ENCODE measurements around the gene NOTCH4.
"Not testable (repeated sequence)": the region's sequence is repeated elsewhere in the genome, so short reads cannot be mapped to it uniquely, and the experiment has no call there.

Gene NOTCH4

DNA sequence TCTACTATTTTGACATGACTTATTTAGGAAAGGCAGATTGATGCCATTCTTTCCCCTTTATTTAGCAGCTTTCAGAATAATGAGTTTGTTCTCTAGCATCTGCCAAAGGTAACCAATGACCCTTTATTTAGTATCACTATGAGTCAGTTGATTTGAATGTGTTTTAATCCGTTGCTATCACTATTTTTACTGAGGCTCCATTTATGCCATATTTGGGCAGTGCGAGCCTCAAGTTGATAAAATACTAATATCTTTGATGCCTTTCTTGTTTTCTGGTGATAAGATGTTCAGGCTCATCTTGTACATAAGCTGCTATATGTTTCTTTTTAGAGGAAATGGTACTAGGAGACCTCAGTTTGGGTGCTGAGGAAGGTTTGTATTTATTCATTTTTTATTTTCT is 15.6 kb upstream of the NOTCH4 start:
- H3K4me3 Mint-ChIP-seq: no peak overlapping the region
- no peaks in the 10 kb centered on the region for H3K9me3 Mint-ChIP-seq
- no peak overlapping the region for H3K27ac Mint-ChIP-seq
- peaks cover 15% of the 10 kb centered on the region for H3K4me1 Mint-ChIP-seq (ENCODE audit: low read depth)
- H3K27me3 Mint-ChIP-seq (ENCODE audit: low read depth): peaks cover 23% of the 10 kb centered on the region
- H3K36me3 Mint-ChIP-seq (ENCODE audit: low read depth): no peaks in the 10 kb centered on the region

- Mint-ChIP-seq H3K4me1 (ENCODE audit: low read depth) (no peaks in the 10 kb centered on the region), H3K36me3 (ENCODE audit: low read depth) (no peaks in the 10 kb centered on the region), H3K4me3 (no peak overlapping the region), H3K27ac (no peak overlapping the region), H3K27me3 (ENCODE audit: low read depth) (peaks cover 12% of the 10 kb centered on the region), H3K9me3 (no peaks in the 10 kb centered on the region)
Observed at GRCh38 chr6:32234934-32235333, 11.1 kb upstream of the NOTCH4 start.

- H3K27me3 Mint-ChIP-seq (ENCODE audit: low read depth): no peaks in the 10 kb centered on the region
- H3K4me1 Mint-ChIP-seq (ENCODE audit: low read depth): no peaks in the 10 kb centered on the region
- H3K9me3 Mint-ChIP-seq: no peaks in the 10 kb centered on the region
- no peaks in the 10 kb centered on the region for H3K36me3 Mint-ChIP-seq (ENCODE audit: low read depth)
- H3K4me3 Mint-ChIP-seq: no peak overlapping the region
- no peak overlapping the region for H3K27ac Mint-ChIP-seq
Observed at GRCh38 chr6:32226434-32226833, 2.6 kb upstream of the NOTCH4 start.

- Mint-ChIP-seq H3K4me1 (ENCODE audit: low read depth) (no peaks in the 10 kb centered on the region), H3K9me3 (no peaks in the 10 kb centered on the region), H3K27ac (no peak overlapping the region)
Observed at GRCh38 chr6:32224696-32225095, 829 bp upstream of the NOTCH4 start.

DNA sequence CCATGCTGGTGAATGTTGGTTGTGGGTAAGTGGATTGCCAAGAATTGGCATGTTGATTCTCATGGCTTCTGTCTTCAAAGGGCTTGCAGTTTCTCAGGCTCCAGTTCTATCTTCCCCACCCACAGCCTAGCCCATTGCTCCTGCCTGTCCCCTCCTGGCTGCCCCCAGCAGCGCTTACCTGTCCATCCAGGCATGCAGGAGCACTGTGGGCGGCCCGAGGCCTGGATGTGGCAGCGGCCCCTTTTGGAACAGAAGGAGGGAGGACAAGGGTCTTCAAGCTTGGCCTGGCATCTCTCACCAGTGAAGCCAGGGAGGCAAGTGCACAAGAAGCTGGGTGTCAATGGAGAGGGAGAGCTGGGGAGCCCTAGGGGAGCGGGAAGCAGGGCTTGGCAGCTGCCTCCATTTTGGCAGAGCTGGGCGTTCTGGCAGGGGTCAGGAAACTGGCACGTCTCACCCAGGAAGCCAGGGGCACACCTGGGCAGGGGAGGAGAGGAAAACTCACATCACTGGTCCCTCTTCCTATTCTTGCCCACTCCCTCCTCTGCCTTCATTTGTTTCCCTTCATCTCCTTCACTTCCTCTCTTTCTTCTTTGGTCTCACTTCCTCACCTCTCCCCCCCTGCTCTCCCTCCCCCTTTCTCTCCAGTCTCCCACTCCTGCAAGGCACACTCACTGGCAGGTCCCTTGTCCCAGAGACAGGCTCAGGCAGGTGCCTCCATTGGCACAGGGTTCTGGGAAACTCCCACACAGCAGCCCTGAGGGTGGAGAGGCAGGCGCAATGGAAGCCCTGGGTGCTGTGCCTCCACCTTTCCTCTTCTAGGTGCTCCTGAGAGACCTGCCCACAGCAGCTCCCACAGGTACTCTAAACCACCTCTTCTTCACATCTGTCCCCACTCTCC is 1.3 kb downstream of the NOTCH4 start:
- no peaks in the 10 kb centered on the region for H3K9me3 Mint-ChIP-seq
- no peak overlapping the region for H3K27ac Mint-ChIP-seq

More at GRCh38 chr6:32224696-32225095, 829 bp upstream of the NOTCH4 start:
- H3K4me3 Mint-ChIP-seq: no peak overlapping the region
- no peaks in the 10 kb centered on the region for H3K36me3 Mint-ChIP-seq (ENCODE audit: low read depth)
- peaks cover 1% of the 10 kb centered on the region for H3K27me3 Mint-ChIP-seq (ENCODE audit: low read depth)

DNA sequence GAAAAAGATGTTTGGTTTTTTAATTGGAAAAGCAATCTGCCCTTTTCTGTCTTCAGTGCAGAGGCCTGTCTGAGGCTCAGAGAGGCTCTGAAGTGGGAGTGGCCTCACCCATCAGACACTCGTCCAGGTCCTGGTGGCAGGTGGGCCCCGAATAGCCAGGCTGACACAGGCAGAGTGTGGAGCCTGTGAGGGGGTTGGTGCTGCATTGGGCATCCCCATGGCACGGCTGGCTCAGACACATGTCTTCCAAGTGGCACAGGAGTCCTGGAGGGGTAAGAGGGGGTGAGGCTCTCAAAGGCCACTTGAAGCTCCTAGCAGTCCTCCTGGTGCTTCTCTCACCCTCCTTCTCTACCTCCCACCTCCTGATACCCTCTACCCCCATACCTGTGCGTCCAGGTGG is 3.8 kb downstream of the NOTCH4 start:
- no peaks in the 10 kb centered on the region for H3K9me3 Mint-ChIP-seq
- H3K36me3 Mint-ChIP-seq (ENCODE audit: low read depth): no peaks in the 10 kb centered on the region
- H3K27me3 Mint-ChIP-seq (ENCODE audit: low read depth): peaks cover 11% of the 10 kb centered on the region
- H3K27ac Mint-ChIP-seq: no peak overlapping the region
- H3K4me3 Mint-ChIP-seq: no peak overlapping the region
- H3K4me1 Mint-ChIP-seq (ENCODE audit: low read depth): peaks cover 2% of the 10 kb centered on the region

More for the DNA sequence above, 1.3 kb downstream of the NOTCH4 start:
- H3K4me3 Mint-ChIP-seq: no peak overlapping the region
- H3K27me3 Mint-ChIP-seq (ENCODE audit: low read depth): peaks cover 8% of the 10 kb centered on the region
- H3K4me1 Mint-ChIP-seq (ENCODE audit: low read depth): no peaks in the 10 kb centered on the region
- H3K36me3 Mint-ChIP-seq (ENCODE audit: low read depth): no peaks in the 10 kb centered on the region

DNA sequence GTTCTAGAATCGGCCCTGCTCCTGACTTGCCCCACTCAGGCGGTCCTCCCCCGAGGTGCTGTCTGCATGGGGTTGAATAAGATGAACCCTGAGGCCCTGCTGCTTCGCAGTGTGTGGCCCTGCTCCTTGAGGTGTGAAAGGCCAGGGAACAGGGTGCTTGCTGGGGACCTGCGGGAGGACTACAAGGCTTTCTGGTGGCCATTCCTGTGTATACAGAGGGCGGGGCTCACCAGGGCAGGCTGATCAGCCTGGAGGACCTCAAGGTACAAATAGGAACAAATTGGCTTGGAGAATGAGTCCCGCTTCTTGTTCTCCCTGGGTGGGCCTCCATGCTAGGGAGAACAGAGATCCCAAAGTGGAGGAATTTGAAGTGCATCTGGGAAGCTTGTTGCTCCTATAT is 5.7 kb downstream of the NOTCH4 start:
- Mint-ChIP-seq H3K4me1 (ENCODE audit: low read depth) (peaks cover 2% of the 10 kb centered on the region), H3K4me3 (no peak overlapping the region), H3K9me3 (no peaks in the 10 kb centered on the region), H3K36me3 (ENCODE audit: low read depth) (no peaks in the 10 kb centered on the region), H3K27ac (no peak overlapping the region), H3K27me3 (ENCODE audit: low read depth) (peaks cover 11% of the 10 kb centered on the region)

- Mint-ChIP-seq H3K9me3 (no peaks in the 10 kb centered on the region), H3K4me1 (ENCODE audit: low read depth) (peaks cover 2% of the 10 kb centered on the region), H3K4me3 (no peak overlapping the region), H3K27me3 (ENCODE audit: low read depth) (peaks cover 11% of the 10 kb centered on the region), H3K27ac (no peak overlapping the region), H3K36me3 (ENCODE audit: low read depth) (no peaks in the 10 kb centered on the region)
Observed at GRCh38 chr6:32216998-32217397, 6.9 kb downstream of the NOTCH4 start.

DNA sequence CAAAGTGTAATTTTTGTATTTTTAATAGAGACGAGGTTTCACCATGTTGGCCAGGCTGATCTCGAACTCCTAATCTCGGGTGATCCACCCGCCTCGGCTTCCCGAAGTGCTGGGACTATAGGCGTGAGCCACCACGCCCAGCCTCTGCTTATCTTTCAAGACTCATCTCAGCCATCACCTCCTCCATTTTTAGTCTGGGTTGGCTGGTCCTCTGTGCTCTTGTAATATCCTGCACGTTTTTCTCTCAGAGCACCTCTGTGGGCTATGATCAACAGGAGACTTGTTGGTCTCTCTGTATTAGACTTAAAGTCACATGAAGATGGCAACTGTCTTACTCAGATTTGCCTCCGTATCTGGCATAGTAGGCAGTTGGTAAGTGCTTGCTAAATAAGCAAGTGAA is 7.6 kb downstream of the NOTCH4 start:
- Mint-ChIP-seq H3K9me3 (no peaks in the 10 kb centered on the region), H3K36me3 (ENCODE audit: low read depth) (no peaks in the 10 kb centered on the region), H3K4me1 (ENCODE audit: low read depth) (peaks cover 2% of the 10 kb centered on the region), H3K4me3 (no peak overlapping the region), H3K27me3 (ENCODE audit: low read depth) (peaks cover 11% of the 10 kb centered on the region), H3K27ac (no peak overlapping the region)

DNA sequence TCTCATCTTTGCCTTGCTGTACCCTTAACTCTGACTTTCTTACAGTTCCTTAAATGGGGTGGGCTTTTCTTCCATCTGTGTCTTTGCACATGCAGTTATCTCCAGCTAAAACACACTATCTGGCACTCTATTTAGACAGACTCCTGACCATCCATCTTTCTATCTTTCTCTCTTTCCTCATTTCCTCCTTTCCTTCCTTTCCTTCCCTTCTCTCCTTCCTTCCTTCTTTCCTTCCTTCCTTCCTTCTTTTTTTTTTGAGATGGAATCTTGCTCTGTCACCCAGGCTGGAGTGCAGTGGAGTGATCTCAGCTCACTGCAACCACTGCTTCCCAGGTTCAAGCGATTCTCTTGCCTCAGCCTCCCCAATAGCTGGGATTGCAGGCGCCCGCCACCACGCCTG is 8.2 kb downstream of the NOTCH4 start:
- Mint-ChIP-seq H3K4me1 (ENCODE audit: low read depth) (peaks cover 2% of the 10 kb centered on the region), H3K36me3 (ENCODE audit: low read depth) (no peaks in the 10 kb centered on the region), H3K9me3 (no peaks in the 10 kb centered on the region), H3K4me3 (no peak overlapping the region), H3K27me3 (ENCODE audit: low read depth) (peaks cover 11% of the 10 kb centered on the region), H3K27ac (no peak overlapping the region)

DNA sequence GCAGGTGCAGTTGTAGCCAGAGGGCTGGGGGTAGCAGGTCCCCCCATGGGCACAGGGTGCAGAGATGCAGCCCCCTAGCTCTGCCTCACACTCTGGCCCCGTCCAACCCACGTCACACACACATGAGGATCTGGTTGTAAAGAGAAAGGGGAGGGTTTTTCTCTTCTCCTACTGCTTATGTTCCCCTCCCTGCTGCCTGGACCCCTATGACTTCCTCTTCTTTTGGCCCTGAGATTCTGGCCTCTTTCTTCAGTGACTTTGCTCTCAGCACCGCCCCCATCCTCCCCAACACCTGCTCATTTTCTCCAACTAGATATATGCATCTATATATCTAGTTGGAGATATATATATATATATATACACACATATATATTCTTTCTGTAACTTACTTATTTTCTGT is 9.7 kb downstream of the NOTCH4 start:
- no peak overlapping the region for H3K4me3 Mint-ChIP-seq

DNA sequence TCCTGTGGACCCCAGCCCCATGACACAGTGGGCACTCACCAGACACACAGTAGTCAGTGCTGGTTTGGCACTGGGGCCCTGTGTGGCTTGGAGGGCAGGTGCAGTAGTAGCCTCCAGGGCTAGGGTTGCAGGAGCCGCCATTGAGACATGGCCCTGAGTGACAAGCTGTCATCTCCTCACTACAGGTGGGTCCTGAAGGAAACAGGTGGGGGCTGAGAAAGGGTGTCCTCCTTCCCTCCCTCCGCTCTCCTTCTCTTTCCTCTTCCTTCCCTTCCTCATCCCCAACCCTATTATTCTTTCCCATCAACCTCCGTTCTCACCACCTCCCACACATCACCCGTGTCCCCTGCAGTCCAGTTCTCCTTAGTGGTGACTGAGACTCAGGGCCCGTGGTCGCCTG is 10.2 kb downstream of the NOTCH4 start:
- Mint-ChIP-seq H3K4me3 (no peak overlapping the region), H3K27me3 (ENCODE audit: low read depth) (peaks cover 10% of the 10 kb centered on the region), H3K36me3 (ENCODE audit: low read depth) (no peaks in the 10 kb centered on the region), H3K9me3 (no peaks in the 10 kb centered on the region), H3K4me1 (ENCODE audit: low read depth) (peaks cover 2% of the 10 kb centered on the region), H3K27ac (no peak overlapping the region)

More for the DNA sequence above, 9.7 kb downstream of the NOTCH4 start:
- H3K4me1 Mint-ChIP-seq (ENCODE audit: low read depth): peaks cover 2% of the 10 kb centered on the region
- no peaks in the 10 kb centered on the region for H3K9me3 Mint-ChIP-seq
- H3K27ac Mint-ChIP-seq: no peak overlapping the region
- no peaks in the 10 kb centered on the region for H3K36me3 Mint-ChIP-seq (ENCODE audit: low read depth)
- H3K27me3 Mint-ChIP-seq (ENCODE audit: low read depth): peaks cover 6% of the 10 kb centered on the region

- no peak overlapping the region for H3K4me3 Mint-ChIP-seq
- H3K36me3 Mint-ChIP-seq (ENCODE audit: low read depth): no peaks in the 10 kb centered on the region
- H3K4me1 Mint-ChIP-seq (ENCODE audit: low read depth): peaks cover 2% of the 10 kb centered on the region
- peaks cover 12% of the 10 kb centered on the region for H3K27me3 Mint-ChIP-seq (ENCODE audit: low read depth)
- H3K9me3 Mint-ChIP-seq: no peaks in the 10 kb centered on the region
- H3K27ac Mint-ChIP-seq: no peak overlapping the region
Observed at GRCh38 chr6:32212076-32212760, 11.6 kb downstream of the NOTCH4 start.

DNA sequence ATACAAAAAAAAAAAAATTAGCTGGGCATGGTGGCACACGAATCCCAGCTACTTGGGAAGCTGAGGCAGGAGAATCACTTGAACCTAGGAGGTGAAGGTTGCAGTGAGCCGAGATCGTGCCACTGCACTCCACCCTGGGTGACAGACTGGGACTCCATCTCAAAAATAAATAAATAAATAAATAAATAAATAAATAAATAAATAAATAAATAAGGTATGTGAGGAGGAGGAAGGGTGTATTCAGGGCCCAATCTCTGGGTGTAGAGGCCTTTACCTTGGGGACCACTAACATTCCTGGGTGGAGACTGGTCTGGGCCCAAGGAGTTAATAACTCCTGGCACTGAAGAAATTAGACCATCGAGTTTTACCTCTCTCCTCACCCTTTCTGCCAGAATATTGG is 12.4 kb downstream of the NOTCH4 start:
- not testable (repeated sequence) for H3K36me3 Mint-ChIP-seq (ENCODE audit: low read depth); H3K9me3 Mint-ChIP-seq; H3K27ac Mint-ChIP-seq

DNA sequence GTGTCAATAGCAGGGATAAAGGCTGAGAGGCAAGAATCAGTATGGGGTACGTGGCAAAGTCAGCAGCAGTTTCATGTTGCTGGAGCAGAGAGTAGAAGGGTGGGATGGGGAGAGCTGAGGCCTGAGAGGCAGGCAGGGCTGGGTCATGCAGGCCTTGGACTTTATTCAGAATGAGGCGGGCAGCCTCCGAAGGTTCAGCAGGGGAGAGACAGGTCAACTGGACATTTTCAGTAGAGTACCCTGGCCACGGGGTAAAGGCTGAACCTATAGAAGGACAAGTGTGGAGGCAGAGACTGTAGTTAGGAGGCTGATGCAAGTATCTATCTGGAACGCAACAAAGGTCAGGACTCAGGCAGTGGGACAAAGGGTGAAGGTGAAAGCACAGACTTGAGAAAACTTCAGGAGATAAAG is 13.7 kb downstream of the NOTCH4 start:
- Mint-ChIP-seq H3K9me3 (no peaks in the 10 kb centered on the region), H3K4me1 (ENCODE audit: low read depth) (peaks cover 2% of the 10 kb centered on the region), H3K27me3 (ENCODE audit: low read depth) (peaks cover 19% of the 10 kb centered on the region), H3K36me3 (ENCODE audit: low read depth) (no peaks in the 10 kb centered on the region), H3K4me3 (no peak overlapping the region), H3K27ac (no peak overlapping the region)

More for the DNA sequence above, 12.4 kb downstream of the NOTCH4 start:
- not testable (repeated sequence) for H3K4me1 Mint-ChIP-seq (ENCODE audit: low read depth); H3K4me3 Mint-ChIP-seq
- peaks cover 11% of the 10 kb centered on the region for H3K27me3 Mint-ChIP-seq (ENCODE audit: low read depth)

All from T-helper 1 cell treated with Interleukin-12 subunit alpha and Interleukin-12 subunit beta and Interleukin-4 antibody, amounts not matched to agents 30 μg/mL and 1 μg/mL, for 36 hours (primary cell).